ENCODE data around the gene PLEKHO2.

Gene PLEKHO2

DNA sequence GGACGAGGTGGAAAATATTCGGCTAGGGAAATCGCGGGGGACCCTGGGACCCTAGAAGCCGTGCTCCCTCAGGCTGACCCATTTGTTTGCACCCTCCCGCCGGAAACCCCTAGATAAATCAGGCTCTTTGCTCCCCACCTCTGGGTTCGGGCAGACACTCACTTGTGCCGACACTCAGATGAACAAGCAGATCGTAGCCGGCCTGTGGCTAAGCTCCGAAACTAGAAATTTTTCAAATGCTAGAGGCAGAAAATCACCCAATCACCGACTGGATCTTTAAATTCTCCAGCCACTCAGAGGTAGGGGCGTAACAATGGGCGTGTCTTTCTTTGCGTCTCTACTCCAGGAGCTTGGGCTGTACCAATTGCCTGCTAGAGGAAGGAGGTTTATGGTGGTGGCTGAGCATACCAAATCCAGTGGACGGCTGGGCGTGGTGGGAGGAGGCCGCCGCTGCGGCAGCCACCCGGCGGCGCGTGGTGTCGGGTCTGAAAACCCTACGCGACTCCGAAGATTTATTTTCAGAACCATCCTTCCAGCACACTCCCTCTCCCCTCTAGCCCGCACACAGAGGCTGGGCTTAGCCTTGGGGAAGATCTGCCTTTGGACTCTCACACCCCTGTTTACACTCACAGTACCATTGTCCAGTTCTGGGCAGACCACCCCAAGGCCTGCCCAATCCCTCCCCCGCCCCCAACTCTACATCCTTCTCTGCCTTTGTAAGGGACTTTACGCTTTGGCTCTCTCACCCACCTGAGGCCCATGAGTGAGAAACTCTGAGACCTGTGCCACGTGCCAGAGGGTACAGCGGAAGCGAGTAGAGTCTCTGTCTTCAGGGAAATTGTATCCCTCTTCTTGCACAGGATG is 16.1 kb upstream of the PLEKHO2 start, which contains the start of gene PIF1:
Gene PIF1, minus strand, starts transcription at position 217 of the 864 bp plus-strand sequence. CDS start 1,312 bp downstream, outside the sequence.
- peak; percentile 96 for DNase-seq (ENCODE audit: low spot score)

DNA sequence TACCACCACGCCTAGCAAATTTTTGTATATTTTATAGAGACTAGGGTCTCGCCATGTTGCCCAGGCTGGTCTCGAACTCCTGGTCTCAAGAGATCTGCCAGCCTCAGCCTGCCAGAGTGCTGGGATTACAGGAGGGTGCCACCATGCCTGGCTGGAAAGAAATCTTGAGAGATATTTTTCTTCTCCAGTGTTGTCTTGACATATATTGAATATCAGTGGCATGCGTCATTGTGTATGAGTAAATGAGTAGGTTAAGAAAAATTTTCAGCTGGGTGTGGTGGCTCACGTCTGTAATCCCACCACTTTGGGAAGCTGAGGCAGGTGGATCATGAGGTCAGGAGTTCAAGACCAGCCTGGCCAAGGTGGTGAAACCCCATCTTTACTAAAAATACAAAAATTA is 12.7 kb upstream of the PLEKHO2 start:
- DNase-seq (ENCODE audit: low spot score), result no peak

DNA sequence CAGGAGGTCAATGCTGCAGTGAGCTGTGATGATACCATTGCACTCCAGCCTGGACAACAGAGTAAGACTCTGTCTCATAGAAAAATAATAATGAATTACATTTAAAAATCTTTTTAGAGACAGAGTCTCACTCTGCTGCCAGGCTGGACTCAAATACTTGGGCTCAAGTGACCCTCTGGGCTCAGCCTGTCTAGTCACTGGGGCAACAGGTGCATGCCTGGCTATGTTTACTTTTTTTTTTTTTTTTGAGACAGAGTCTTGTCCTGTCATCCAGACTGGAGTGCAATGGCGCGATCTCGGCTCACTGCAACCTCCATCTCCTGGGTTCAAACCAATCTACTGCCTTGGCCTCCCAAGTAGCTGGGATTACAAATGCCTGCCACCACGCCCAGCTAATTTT is 8.0 kb upstream of the PLEKHO2 start:
- DNase-seq (ENCODE audit: low spot score), result no peak

DNA sequence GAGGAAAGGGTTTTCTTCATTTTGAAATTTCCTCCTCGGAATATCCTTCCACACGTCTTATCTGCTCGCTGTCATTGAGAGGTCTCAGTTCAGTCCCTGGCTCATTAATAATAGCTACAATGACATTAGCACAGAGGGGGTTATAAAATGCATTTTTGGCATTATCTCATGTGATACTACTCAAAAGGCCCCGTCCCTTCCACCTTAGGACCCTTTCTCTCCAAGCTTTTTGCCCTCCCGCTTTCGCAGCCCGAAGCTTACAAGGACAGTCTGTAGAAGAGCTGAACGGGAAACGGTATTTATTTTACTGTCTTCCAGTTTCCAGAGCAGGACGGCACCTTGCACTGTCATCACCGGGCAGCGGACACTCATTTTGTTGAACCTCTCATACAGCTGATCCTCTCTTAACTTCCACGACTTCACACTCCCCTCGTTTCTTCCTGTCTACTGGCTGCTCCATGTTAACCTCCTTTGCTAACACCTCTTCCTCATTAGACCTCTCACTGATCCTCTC is 5.6 kb upstream of the PLEKHO2 start:
- no peak for DNase-seq (ENCODE audit: low spot score)

DNA sequence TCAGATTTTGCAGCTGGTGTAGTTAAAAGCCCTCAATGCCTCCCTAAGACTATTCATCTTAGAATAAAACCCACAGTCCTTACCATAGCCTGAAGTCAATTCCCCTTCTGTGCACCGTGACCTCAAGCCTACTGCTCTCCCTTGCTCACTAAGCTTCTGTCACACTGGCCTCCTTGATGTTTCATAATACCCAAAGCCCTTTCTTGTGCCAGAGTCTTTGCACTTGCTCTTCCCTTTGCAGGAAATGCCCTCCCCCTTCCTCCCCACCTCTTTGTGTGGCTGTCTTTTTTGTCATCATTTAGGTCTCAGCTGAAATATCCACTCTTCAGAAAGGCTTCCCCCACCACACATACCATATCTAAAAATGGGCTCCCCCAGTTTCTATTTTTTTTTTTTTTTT is 4.2 kb upstream of the PLEKHO2 start:
- no peak for DNase-seq (ENCODE audit: low spot score)

DNA sequence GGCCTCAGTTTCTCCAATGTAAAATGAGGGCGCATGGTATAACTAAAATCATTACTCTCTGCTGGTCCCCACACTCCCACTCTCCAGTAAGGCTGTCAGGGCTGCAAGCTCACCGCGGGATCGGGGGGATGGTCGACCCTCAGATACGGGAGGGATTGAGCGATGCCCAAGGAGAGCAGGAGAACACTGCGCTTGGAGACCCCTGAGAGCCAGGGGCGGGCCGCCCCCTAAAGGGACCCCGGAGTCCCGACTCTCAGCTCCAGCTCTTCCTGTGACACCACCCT is 713 bp upstream of the PLEKHO2 start:
- DNase-seq (ENCODE audit: low spot score), result no peak

DNA sequence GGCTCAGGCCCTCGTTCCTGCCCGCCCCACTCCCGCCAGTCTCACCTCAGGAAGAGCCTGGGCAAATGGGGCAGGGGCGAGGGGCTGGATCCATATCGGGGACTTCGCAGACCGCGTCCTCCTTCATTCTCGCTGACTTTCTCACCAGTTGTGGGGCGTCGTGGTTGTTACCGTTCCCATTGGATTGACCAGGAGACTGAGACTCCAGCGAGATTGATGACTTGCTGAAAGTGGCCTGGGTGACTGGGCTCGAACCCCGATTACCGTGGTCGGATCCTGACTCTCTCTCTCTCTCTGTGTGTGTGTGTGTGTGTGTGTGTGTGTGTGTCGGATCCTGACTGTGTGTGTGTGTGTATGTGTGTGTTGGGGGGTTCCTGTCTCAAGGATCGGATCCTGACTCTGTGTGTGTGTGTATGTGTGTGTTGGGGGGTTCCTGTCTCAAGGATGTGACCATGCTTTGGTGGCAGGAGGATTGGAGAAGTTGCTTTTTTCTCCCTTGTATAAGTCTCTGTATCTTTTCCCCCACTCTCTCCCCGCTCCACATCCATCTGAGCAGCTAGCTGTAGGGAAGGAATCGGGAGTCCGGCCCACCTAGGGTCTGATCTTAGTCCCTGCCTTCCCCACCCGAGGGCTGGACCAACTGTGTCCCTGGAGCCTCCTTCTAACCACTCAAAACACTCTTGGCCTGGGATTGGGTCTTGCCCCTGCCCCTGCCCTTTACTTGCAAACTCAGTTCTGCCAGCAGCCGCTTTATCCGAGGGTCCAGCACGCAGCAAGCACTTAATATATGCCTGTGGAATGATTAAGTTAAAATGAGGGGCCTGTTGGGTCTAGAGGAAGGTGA is 603 bp downstream of the PLEKHO2 start:
- no peak for DNase-seq (ENCODE audit: low spot score)

DNA sequence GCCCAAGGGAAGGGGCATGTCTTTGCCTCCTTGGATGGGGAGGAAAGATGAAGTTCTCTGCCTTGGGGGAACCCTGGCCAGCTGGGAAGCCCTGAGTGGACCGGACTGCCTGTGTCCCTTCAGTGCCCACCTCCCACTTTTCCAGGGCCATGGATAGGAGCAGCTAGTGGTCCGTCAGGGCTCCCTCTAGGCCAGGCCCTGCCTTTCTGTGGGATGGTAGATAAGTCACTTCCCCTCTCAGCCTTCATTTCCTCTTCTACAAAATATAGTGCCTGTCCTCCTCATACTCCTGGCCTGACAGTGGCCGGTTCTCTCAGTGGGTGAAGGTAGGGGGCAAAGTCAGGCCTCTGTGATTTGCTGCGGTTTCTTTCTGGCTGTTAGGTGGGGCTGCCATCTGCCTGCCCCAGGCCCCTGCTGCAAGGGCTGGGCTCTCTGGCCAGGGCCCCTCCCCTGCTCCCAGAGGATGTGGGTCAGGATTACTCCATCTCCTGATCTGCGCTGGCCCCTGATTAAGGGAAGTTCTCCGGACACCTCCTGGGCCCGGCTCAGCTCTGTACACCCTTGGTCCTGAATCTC is 1.4 kb downstream of the PLEKHO2 start:
- DNase-seq (ENCODE audit: low spot score), result no peak

DNA sequence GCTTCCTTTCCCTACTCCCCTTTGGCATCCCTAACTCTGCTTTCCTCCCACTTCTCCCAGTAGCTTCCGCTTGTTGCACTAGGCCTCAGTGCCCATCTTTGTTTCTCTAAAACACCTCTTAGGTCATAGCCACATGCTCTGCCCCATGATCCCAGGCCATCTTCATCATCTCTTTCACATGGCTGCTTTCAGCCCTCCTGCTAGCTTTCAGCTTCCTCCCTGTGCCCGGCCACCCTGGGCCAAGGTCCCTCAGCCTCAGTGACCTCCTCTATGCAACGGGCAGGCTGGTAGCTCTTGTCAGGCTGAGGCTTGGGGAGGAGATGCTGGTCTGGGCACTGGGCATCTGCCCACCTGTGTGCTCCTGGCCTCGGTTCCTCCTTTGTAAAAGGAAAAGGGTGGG is 2.3 kb downstream of the PLEKHO2 start:
- DNase-seq (ENCODE audit: low spot score), result no peak

DNA sequence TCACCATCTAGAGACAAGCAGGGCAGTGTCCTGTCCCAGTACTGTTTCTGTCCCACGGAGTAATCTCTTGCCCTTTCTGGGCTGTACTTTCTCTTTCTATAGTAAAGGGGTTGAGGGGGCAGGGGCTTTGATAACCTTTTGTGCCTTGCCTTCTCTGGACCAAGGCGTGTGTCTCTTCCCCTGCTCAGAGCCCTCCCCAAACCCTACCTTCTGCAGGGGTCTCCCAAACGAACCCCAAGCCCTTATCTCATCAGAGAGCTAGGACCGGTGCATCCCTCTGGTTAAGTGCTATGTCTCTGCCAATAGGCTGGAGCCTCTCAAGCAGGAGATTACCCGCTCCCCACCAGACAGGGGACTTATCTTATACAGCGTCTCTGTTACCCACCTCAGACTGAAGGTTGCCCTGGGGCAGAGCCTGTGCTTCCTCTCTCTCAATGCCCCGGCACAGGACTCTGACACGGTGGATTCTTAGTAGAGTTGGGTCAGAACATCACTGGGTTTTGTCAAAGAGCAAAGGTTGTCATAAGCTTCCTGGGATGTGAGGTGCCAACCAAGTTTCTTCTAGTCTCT is 2.9 kb downstream of the PLEKHO2 start:
- no peak for DNase-seq (ENCODE audit: low spot score)

DNA sequence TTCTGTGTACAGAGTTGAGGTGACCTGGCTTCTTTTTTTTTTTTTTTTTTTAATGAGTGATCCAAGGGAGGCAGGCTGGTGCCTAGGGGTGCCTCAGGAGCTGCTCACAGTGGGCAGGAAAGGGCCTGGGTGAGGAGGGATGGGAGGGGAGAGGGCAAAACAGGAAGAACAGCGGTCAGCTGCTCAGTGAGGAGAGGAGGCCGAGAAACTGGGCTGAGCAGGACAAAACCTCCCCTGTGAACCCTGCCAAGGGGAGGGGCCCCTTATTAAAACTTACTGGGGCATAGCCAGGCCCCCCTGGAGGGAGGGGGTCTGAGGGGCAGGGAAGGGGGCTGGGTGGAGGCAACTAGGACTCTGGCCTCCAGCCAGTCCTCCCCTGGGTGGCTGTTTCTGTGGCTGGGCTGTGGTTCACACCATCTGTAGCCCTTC is 3.5 kb downstream of the PLEKHO2 start:
- DNase-seq (ENCODE audit: low spot score), result no peak

DNA sequence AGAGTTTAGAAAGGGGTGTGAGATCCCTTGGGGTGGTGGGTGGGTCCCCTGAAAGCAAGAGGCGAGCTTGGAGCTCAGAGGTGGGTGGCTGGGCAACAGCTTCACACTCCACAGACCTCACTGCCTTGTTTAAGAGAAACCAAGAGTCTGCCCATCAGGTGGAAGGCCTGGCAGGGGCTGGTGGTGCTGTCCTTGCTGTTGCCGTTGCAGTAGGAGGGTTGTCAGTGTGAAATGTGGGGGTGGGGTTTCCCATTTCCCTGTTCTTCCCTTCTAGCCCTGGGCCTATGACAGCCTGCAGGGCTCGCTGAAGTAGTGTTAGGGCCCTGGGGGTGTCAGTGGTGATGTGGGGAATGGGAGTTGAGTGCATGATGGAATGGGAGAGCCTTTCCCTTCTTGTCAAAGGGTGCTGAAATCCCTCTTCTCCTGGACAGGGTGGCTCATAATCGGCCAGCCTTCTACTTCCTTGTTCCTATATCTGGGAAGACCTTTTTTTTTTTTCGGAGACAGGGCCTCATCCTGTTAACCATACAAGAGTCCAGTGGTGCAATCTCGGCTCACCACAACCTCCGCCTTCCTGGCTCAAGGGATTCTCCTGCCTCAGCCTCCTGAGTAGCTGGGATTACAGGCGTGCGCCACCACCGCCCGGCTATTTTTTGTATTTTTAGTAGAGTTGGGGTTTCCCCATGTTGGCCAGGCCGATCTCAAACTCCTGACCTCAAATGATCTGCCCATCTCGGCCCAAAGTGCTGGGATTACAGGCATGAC is 4.3 kb downstream of the PLEKHO2 start:
- no peak for DNase-seq (ENCODE audit: low spot score)

DNA sequence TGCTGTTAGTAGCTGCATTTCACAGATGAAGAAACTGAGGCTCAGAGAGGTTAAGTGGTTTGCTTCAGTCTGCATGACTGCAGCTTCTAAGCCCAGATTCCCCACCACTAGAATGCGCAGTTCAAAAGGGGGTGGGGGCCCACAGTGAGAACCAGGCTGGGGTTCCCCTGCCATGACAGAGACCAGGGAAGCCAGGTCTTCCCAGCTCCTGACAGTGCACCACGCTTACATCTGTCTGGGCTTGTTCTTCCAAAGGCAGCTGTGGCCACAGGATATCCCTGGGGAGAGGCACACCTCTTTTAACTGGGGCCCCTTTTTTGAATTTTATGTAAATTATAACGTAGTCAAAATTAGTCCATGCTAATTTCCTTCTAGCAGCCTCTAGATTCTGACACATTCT is 5.3 kb downstream of the PLEKHO2 start:
- DNase-seq (ENCODE audit: low spot score), result no peak

DNA sequence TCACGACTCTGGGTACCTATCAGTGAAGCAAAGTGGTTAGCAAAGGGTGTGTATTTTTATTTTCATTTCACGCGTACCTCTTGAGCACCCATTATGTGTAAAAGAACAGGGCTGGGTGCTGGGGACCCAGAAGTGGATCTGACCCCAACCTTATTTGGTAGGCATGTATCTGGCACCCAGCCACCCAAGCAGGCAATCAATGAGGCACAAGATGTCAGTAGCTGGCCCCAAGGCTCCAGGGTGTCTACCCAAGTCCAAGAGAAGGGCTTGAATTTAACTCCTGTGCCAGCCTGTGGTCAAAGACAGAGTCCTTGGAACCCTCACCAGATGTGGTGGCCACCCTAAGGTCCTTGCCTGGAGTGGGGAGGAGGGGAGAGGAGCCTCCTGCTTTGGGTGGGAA is 5.7 kb downstream of the PLEKHO2 start:
- DNase-seq (ENCODE audit: low spot score), result no peak

DNA sequence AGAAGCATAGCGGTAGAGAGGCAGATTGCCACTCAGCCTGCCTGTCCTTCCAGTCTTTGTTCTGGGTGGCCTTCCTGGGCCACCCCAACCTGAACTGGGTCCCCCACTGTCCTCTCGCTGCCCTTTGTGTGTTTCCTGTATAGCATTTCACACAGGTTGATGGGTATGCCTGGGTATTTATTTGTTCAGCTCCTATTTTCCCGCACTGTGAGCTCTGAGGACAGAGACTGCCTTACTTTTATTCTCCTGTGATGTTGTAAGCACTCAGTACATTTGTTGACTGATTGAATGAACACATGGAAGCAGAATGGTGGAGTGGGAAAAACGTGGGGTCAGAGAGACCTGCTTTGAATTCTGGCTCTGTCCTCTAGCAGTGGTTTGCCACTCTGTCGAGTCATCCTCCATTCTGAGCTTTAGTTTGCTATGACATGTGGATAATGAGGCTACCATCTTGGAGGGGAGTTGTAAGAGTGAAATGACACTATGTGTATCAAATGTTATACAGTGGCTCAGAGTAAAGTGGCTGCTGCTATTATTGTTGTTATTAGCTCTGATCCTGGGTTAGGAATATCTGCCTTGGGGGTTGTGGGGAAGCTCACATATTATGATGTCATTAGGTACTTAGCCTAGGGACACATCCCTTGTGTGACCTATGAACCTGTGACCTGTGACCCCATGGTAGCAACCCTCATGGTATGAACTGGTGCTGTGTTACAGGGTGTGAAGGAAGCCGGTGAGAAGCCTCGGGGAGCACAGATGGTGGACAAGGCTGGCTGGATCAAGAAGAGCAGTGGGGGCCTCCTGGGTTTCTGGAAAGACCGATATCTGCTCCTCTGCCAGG is 6.4 kb downstream of the PLEKHO2 start:
- no peak for DNase-seq (ENCODE audit: low spot score)

DNA sequence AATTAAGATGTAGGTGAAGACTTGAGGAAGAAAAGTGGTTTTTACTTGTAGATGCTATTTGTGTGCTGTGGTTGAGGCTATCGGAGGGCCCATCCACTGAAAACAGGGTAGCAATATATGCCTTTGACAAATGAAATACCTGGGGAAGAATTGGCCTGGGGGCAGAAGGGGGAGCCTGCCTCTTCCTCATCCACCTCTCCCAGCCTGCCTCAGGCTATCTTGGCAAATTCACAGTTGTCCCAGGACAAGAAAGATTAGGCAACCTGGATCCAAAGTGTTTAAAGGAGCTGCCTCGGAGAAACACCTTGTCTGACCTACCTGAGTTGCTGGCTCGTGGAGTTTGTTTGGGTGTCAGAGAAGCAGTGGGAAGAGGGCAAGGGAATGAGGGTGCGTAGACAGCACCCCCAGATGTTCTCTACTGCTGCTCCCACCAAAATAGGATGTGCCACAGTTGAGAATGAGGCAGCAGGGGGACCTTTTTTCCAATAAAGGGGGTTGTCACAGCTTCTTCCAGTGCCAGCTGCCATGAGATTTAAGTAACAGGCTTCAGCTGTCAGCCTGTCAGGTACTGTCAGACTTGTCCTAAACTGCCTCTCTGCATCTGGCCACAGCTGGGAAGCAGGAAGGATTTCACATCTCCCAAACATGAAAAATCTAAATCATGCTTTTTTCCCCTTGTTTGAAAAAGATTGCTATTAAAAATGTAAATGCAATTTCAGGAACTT is 9.2 kb downstream of the PLEKHO2 start:
- DNase-seq (ENCODE audit: low spot score), result no peak

DNA sequence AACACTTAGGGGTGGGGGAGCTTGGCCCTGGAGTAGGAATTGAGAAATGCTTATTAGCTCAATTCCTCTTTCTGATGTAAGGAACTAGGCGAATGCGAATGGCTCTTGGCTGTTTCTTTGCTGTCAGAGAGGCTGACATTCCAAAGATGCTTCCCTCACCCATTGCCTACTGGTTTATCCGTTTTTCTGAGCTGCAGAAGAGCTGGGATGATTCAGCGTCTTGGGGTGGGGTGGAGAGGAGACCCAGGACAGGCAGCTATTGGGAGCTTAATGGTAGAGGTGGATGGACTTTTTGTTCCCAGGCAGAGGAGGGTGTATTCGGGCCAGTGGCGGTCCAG is 9.8 kb downstream of the PLEKHO2 start:
- no peak for DNase-seq (ENCODE audit: low spot score)

DNA sequence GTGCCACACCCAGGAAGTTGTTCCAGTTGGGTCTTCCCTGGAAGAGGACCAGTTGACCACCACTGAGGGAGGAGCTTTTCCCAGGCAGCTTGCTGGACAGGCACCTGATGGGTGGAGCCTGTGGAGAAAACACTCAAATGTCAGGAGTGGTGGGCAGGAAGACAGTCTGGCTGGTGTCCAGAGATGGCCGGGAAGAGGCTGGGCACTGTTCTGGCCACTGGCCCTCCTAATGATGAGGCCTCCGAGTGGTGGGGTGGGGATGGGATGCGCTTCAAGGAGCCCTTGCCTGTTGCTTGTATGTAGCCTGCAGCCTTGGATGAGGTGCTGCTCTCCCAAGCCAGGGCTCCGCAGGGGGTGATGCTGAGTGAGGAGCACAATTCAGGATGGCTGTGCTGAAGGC is 12.3 kb downstream of the PLEKHO2 start:
- DNase-seq (ENCODE audit: low spot score), result no peak

DNA sequence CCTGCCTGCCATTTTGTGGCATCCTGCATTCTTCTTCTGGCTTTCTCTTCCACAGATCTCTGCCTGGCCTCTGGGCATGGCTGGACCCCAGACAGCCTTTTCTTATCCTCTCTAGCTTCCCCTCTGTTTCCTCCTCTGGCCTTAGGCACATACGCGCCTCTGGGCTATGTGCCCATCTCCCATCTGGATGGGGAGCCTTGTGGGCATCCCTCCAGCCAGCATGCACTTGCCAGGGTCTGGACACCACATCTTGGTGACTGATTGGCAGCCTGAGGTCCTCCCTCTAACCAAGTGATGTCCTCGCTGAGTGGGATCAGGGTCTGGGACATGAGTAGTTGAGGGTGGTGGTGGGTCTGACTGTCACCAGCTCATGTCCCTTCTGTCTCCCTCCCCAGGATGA is 12.8 kb downstream of the PLEKHO2 start:
- no peak for DNase-seq (ENCODE audit: low spot score)

All from hematopoietic multipotent progenitor cell treated with erythropoietin and hydrocortisone succinate and interleukin-3 and kit ligand, for 17 days (in vitro differentiated cells).